ENCODE measurements around the gene GALNT14.

The GALNT14 gene

GRCh38 chr2:31016648-31017047 lies 121.6 kb downstream of the GALNT14 start:
- no peak for DNase-seq (ENCODE audit: low spot score in 2 of 2)
- Histone ChIP-seq H3K4me3 (no peak overlapping the region), H3K36me3 (replicated peaks) (no peaks in the 10 kb centered on the region), H3K4me1 (no peaks in the 10 kb centered on the region), H3K27me3 (ENCODE audit: low read depth) (no peaks in the 10 kb centered on the region), H3K9me3 (no peaks in the 10 kb centered on the region)
- in situ Hi-C loops (cut with MboI; ENCODE audit: low sequenced_read_pairs) = no loop called here

GRCh38 chr2:31014516-31014915 lies 123.7 kb downstream of the GALNT14 start:
- no peaks in the 10 kb centered on the region for H3K9me3 ChIP-seq
- no peaks in the 10 kb centered on the region for H3K4me1 ChIP-seq
- H3K27me3 ChIP-seq (ENCODE audit: low read depth) = no peaks in the 10 kb centered on the region
- in situ Hi-C loops (cut with MboI; ENCODE audit: low sequenced_read_pairs) = no loop called here
- H3K36me3 ChIP-seq (replicated peaks) = no peaks in the 10 kb centered on the region
- no peak for DNase-seq (ENCODE audit: low spot score in 2 of 2)
- no peak overlapping the region for H3K4me3 ChIP-seq

GRCh38 chr2:31013301-31013700 lies 124.9 kb downstream of the GALNT14 start:
- no peak for DNase-seq (ENCODE audit: low spot score in 2 of 2)
- H3K27me3 ChIP-seq (ENCODE audit: low read depth) = no peaks in the 10 kb centered on the region
- H3K4me3 ChIP-seq = no peak overlapping the region
- in situ Hi-C loops (cut with MboI; ENCODE audit: low sequenced_read_pairs) = no loop called here
- no peaks in the 10 kb centered on the region for H3K9me3 ChIP-seq
- no peaks in the 10 kb centered on the region for H3K4me1 ChIP-seq
- no peaks in the 10 kb centered on the region for H3K36me3 ChIP-seq (replicated peaks)

GRCh38 chr2:31012406-31012805 lies 125.8 kb downstream of the GALNT14 start:
- DNase-seq (ENCODE audit: low spot score in 2 of 2) = no peak
- no peaks in the 10 kb centered on the region for H3K36me3 ChIP-seq (replicated peaks)
- no peak overlapping the region for H3K4me3 ChIP-seq
- H3K4me1 ChIP-seq = no peaks in the 10 kb centered on the region
- in situ Hi-C loops (cut with MboI; ENCODE audit: low sequenced_read_pairs) = no loop called here
- no peaks in the 10 kb centered on the region for H3K27me3 ChIP-seq (ENCODE audit: low read depth)
- no peaks in the 10 kb centered on the region for H3K9me3 ChIP-seq

GRCh38 chr2:31011587-31011986 lies 126.7 kb downstream of the GALNT14 start:
- no peaks in the 10 kb centered on the region for H3K9me3 ChIP-seq
- DNase-seq (ENCODE audit: low spot score in 2 of 2) = no peak
- no peaks in the 10 kb centered on the region for H3K36me3 ChIP-seq (replicated peaks)
- no peak overlapping the region for H3K4me3 ChIP-seq
- H3K27me3 ChIP-seq (ENCODE audit: low read depth) = no peaks in the 10 kb centered on the region
- in situ Hi-C loops (cut with MboI; ENCODE audit: low sequenced_read_pairs) = no loop called here
- no peaks in the 10 kb centered on the region for H3K4me1 ChIP-seq

- Histone ChIP-seq H3K27me3 (ENCODE audit: low read depth) (no peaks in the 10 kb centered on the region), H3K4me1 (no peaks in the 10 kb centered on the region), H3K36me3 (replicated peaks) (no peaks in the 10 kb centered on the region), H3K9me3 (no peaks in the 10 kb centered on the region), H3K4me3 (no peak overlapping the region)
- DNase-seq (ENCODE audit: low spot score in 2 of 2) = no peak
- in situ Hi-C loops (cut with MboI; ENCODE audit: low sequenced_read_pairs) = no loop called here
Measured at GRCh38 chr2:31008561-31009114, 129.6 kb downstream of the GALNT14 start.

GRCh38 chr2:31004257-31004656 lies 134.0 kb downstream of the GALNT14 start:
- in situ Hi-C loops (cut with MboI; ENCODE audit: low sequenced_read_pairs) = no loop called here

GRCh38 chr2:31003749-31004148 lies 134.5 kb downstream of the GALNT14 start:
- H3K9me3 ChIP-seq = no peaks in the 10 kb centered on the region
- in situ Hi-C loops (cut with MboI; ENCODE audit: low sequenced_read_pairs) = no loop called here
- H3K27me3 ChIP-seq (ENCODE audit: low read depth) = no peaks in the 10 kb centered on the region
- no peak for DNase-seq (ENCODE audit: low spot score in 2 of 2)
- no peaks in the 10 kb centered on the region for H3K4me1 ChIP-seq
- H3K4me3 ChIP-seq = no peak overlapping the region
- H3K36me3 ChIP-seq (replicated peaks) = no peaks in the 10 kb centered on the region

More at GRCh38 chr2:31004257-31004656, 134.0 kb downstream of the GALNT14 start:
- no peaks in the 10 kb centered on the region for H3K9me3 ChIP-seq
- H3K27me3 ChIP-seq (ENCODE audit: low read depth) = no peaks in the 10 kb centered on the region
- H3K36me3 ChIP-seq (replicated peaks) = no peaks in the 10 kb centered on the region
- no peak overlapping the region for H3K4me3 ChIP-seq
- no peaks in the 10 kb centered on the region for H3K4me1 ChIP-seq
- DNase-seq (ENCODE audit: low spot score in 2 of 2) = no peak

- Histone ChIP-seq H3K4me3 (no peak overlapping the region), H3K27me3 (ENCODE audit: low read depth) (no peaks in the 10 kb centered on the region), H3K4me1 (no peaks in the 10 kb centered on the region), H3K36me3 (replicated peaks) (no peaks in the 10 kb centered on the region), H3K9me3 (no peaks in the 10 kb centered on the region)
- in situ Hi-C loops (cut with MboI; ENCODE audit: low sequenced_read_pairs) = no loop called here
- DNase-seq (ENCODE audit: low spot score in 2 of 2) = no peak
Measured at GRCh38 chr2:31002537-31003150, 135.6 kb downstream of the GALNT14 start.

- H3K9me3 ChIP-seq = no peaks in the 10 kb centered on the region
- in situ Hi-C loops (cut with MboI; ENCODE audit: low sequenced_read_pairs) = no loop called here
- H3K4me1 ChIP-seq = no peaks in the 10 kb centered on the region
- no peak overlapping the region for H3K4me3 ChIP-seq
- no peaks in the 10 kb centered on the region for H3K36me3 ChIP-seq (replicated peaks)
- H3K27me3 ChIP-seq (ENCODE audit: low read depth) = no peaks in the 10 kb centered on the region
- no peak for DNase-seq (ENCODE audit: low spot score in 2 of 2)
Measured at GRCh38 chr2:31000970-31001369, 137.3 kb downstream of the GALNT14 start.

- no peak for DNase-seq (ENCODE audit: low spot score in 2 of 2)
- Histone ChIP-seq H3K9me3 (no peaks in the 10 kb centered on the region), H3K4me3 (no peak overlapping the region), H3K27me3 (ENCODE audit: low read depth) (no peaks in the 10 kb centered on the region), H3K4me1 (no peaks in the 10 kb centered on the region), H3K36me3 (replicated peaks) (no peaks in the 10 kb centered on the region)
- in situ Hi-C loops (cut with MboI; ENCODE audit: low sequenced_read_pairs) = no loop called here
Measured at GRCh38 chr2:30998672-30999071, 139.6 kb downstream of the GALNT14 start.

- DNase-seq (ENCODE audit: low spot score in 2 of 2) = no peak
- Histone ChIP-seq H3K9me3 (no peaks in the 10 kb centered on the region), H3K27me3 (ENCODE audit: low read depth) (no peaks in the 10 kb centered on the region), H3K36me3 (replicated peaks) (no peaks in the 10 kb centered on the region), H3K4me3 (no peak overlapping the region), H3K4me1 (no peaks in the 10 kb centered on the region)
- in situ Hi-C loops (cut with MboI; ENCODE audit: low sequenced_read_pairs) = no loop called here
Measured at GRCh38 chr2:30997979-30998378, 140.3 kb downstream of the GALNT14 start.

GRCh38 chr2:30994227-30995056 lies 143.8 kb downstream of the GALNT14 start:
- Histone ChIP-seq H3K9me3 (no peaks in the 10 kb centered on the region), H3K27me3 (ENCODE audit: low read depth) (no peaks in the 10 kb centered on the region), H3K36me3 (replicated peaks) (no peaks in the 10 kb centered on the region), H3K4me1 (no peaks in the 10 kb centered on the region), H3K4me3 (no peak overlapping the region)
- in situ Hi-C loops (cut with MboI; ENCODE audit: low sequenced_read_pairs) = no loop called here
- no peak for DNase-seq (ENCODE audit: low spot score in 2 of 2)

- DNase-seq (ENCODE audit: low spot score in 2 of 2) = no peak
- H3K4me3 ChIP-seq = no peak overlapping the region
- in situ Hi-C loops (cut with MboI; ENCODE audit: low sequenced_read_pairs) = no loop called here
- H3K4me1 ChIP-seq = no peaks in the 10 kb centered on the region
- no peaks in the 10 kb centered on the region for H3K27me3 ChIP-seq (ENCODE audit: low read depth)
- no peaks in the 10 kb centered on the region for H3K36me3 ChIP-seq (replicated peaks)
- no peaks in the 10 kb centered on the region for H3K9me3 ChIP-seq
Measured at GRCh38 chr2:30992781-30993180, 145.5 kb downstream of the GALNT14 start.

Measured in HAP-1 (cell line).